Progenitor cell of endocrine pancreas (in vitro differentiated cells): ENCODE measurements around the gene ATP5PD. TPM values are rescaled to one million over a fixed set of nuclear protein-coding genes. Genes with fewer than 3 reads are reported as not detected.

Source experiments
- DNase-seq: peaks from one replicate; pipeline ENCODE4 v3.0.0; 2021; ENCODE audit warnings: low spot score; ENCODE audit not compliant: unreplicated experiment
- H3K27ac Mint-ChIP-seq: 2 replicates; pipeline ENCODE4 v1.8.0; 2021; ENCODE audit warnings: mild to moderate bottlenecking, moderate library complexity, mixed read lengths
- H3K27me3 Mint-ChIP-seq: 2 replicates; pipeline ENCODE4 v1.8.0; 2021; ENCODE audit warnings: mixed read lengths
- H3K36me3 Mint-ChIP-seq: 2 replicates; pipeline ENCODE4 v1.8.0; 2022; ENCODE audit warnings: mixed read lengths; ENCODE audit not compliant: insufficient read depth
- H3K4me1 Mint-ChIP-seq: 2 replicates; pipeline ENCODE4 v1.8.0; 2021; ENCODE audit warnings: low read depth, mixed read lengths
- H3K4me3 Mint-ChIP-seq: 2 replicates; pipeline ENCODE4 v1.8.0; 2021; ENCODE audit warnings: low read depth, mild to moderate bottlenecking, moderate library complexity, mixed read lengths
- H3K9me3 Mint-ChIP-seq: 2 replicates; pipeline ENCODE4 v1.8.0; 2021; ENCODE audit warnings: low read depth, mixed read lengths
- total RNA-seq: library from RNA; stranded (reverse); gene quantifications from 2 replicates; pipeline ENCODE4 v1.2.1, GENCODE V29; 2021
- TF ChIP-seq, protein P1 (sequence below): fragments of 200-600 bp; sonication (generic); IDR thresholded peaks from one replicate; pipeline ENCODE4 v1.5.0; 2021; ENCODE audit warnings: antibody characterized with exemption, mild to moderate bottlenecking; ENCODE audit not compliant: unreplicated experiment

ATP5PD gene
- total RNA-seq, 1 donor from 2014 or later, result 160 TPM

GRCh38 chr17:75090871-75091854, 44.4 kb upstream of the ATP5PD start:
- Mint-ChIP-seq H3K36me3 (no peaks in the 10 kb centered on the region), H3K27me3 (no peaks in the 10 kb centered on the region), H3K27ac (peak overlapping the region; percentile 13), H3K4me1 (peaks cover 23% of the 10 kb centered on the region), H3K4me3 (no peak overlapping the region), H3K9me3 (no peaks in the 10 kb centered on the region)
- TF ChIP-seq, protein P1, sequence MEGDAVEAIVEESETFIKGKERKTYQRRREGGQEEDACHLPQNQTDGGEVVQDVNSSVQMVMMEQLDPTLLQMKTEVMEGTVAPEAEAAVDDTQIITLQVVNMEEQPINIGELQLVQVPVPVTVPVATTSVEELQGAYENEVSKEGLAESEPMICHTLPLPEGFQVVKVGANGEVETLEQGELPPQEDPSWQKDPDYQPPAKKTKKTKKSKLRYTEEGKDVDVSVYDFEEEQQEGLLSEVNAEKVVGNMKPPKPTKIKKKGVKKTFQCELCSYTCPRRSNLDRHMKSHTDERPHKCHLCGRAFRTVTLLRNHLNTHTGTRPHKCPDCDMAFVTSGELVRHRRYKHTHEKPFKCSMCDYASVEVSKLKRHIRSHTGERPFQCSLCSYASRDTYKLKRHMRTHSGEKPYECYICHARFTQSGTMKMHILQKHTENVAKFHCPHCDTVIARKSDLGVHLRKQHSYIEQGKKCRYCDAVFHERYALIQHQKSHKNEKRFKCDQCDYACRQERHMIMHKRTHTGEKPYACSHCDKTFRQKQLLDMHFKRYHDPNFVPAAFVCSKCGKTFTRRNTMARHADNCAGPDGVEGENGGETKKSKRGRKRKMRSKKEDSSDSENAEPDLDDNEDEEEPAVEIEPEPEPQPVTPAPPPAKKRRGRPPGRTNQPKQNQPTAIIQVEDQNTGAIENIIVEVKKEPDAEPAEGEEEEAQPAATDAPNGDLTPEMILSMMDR, result no peak
- DNase-seq, result no peak

GRCh38 chr17:75088465-75089417, 42.0 kb upstream of the ATP5PD start:
- no peaks in the 10 kb centered on the region for H3K9me3 Mint-ChIP-seq
- H3K4me1 Mint-ChIP-seq, result peaks cover 21% of the 10 kb centered on the region
- H3K27ac Mint-ChIP-seq, result no peak overlapping the region
- TF ChIP-seq, protein P1, result no peak
- DNase-seq, result no peak
- H3K27me3 Mint-ChIP-seq, result no peaks in the 10 kb centered on the region
- H3K36me3 Mint-ChIP-seq, result no peaks in the 10 kb centered on the region
- peak overlapping the region; percentile 81 for H3K4me3 Mint-ChIP-seq

DNA sequence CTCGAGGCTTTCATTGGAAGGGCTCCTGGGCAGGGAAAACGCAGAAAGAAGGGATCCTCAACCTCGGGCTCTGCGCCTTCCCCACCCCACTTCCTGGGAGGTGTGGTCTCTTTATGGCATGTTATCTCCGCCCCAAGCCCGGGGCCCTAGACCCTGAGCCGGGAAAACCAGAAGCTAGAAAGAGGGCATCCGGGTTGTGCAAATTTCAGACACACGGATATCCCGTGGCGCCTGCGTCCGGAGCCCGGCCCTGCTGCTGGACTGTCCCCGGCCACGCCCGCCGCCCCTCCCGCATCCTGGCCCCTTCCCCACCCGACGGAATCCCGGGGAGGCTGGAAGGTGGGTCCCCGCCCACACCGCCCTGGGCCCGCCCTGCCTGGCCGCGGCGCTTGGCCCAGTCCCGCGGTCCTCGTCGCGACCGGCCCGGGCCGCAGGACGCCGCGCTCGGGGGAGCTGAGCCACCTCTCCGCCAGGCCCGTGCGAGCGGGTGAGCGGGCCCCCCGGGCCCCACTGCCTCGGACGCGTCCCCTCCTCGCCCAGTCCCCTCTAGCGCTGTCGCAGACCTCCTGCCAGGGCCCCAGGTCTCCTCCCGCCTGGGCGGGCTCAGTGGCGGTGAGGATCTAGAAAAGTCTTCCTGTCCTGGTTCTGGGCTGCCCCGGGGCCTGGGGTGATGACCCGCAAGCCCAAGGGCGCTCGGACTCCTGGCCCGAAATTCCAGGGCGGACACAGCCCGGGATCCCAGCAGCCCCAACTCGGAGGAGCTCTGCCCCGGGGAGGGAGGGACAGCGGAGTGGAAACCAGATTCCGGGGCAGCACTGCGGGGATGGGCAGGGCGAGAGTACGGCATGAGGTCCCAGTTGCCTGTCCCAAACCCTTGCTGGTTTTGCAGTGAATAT, 41.0 kb upstream of the ATP5PD start, which contains the start of gene SLC16A5:
Gene SLC16A5 (plus strand): TSS at position 397 of the 896 bp plus-strand sequence. CDS start 5,683 bp downstream, outside the sequence.
- peak within 1 kb of the TSS; percentile 81 for H3K4me3 Mint-ChIP-seq
- TF ChIP-seq, protein P1, result no peak
- H3K27me3 Mint-ChIP-seq, result no peaks in the 10 kb centered on the region
- peak; percentile 81 for DNase-seq
- no peaks in the 10 kb centered on the region for H3K9me3 Mint-ChIP-seq
- no peaks in the 10 kb centered on the region for H3K36me3 Mint-ChIP-seq
- peaks cover 21% of the 10 kb centered on the region for H3K4me1 Mint-ChIP-seq
- H3K27ac Mint-ChIP-seq, result peak within 1 kb of the TSS; percentile 84

GRCh38 chr17:75087182-75087557, 40.4 kb upstream of the ATP5PD start:
- no peaks in the 10 kb centered on the region for H3K36me3 Mint-ChIP-seq
- H3K4me3 Mint-ChIP-seq, result peak overlapping the region; percentile 71
- no peaks in the 10 kb centered on the region for H3K9me3 Mint-ChIP-seq
- TF ChIP-seq, protein P1, result no peak
- peak overlapping the region; percentile 84 for H3K27ac Mint-ChIP-seq
- peaks cover 4% of the 10 kb centered on the region for H3K27me3 Mint-ChIP-seq
- DNase-seq, result no peak
- peaks cover 22% of the 10 kb centered on the region for H3K4me1 Mint-ChIP-seq
